ENCODE measurements around the gene AANAT. TPM values are rescaled to one million over a fixed set of nuclear protein-coding genes. Genes with fewer than 3 reads are reported as not detected.

Gene AANAT
- 0.25 to 0.50 TPM (median 0.31 TPM) in 4 of 5 replicates, not detected in the other for total RNA-seq (2022; extraction: Qiagen RNA extraction; ENCODE audit: low read depth)

DNA sequence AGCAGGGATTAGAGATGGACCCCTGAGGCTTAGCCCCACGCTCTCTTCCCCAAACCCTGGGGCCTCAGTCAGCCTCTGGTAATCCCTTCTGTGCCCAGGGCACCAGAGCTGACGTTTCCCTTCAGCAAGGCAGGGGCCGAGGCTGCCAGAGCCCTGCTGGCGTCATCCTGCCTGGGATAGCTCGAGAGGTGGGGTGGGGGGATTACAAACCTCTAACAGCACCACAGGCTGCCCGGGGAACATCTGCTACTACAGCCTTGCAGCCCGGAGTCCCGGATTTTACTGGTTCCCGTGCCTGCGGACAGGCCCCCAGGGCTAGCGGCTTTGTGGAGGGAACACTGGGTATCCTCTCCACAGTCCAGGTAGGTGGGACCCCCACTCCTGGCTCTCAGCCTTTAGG is at the start of gene AANAT:
AANAT (plus strand) TSS at position 238 of the 400 bp plus-strand sequence. CDS start 1,144 bp downstream, outside the sequence.

DNA sequence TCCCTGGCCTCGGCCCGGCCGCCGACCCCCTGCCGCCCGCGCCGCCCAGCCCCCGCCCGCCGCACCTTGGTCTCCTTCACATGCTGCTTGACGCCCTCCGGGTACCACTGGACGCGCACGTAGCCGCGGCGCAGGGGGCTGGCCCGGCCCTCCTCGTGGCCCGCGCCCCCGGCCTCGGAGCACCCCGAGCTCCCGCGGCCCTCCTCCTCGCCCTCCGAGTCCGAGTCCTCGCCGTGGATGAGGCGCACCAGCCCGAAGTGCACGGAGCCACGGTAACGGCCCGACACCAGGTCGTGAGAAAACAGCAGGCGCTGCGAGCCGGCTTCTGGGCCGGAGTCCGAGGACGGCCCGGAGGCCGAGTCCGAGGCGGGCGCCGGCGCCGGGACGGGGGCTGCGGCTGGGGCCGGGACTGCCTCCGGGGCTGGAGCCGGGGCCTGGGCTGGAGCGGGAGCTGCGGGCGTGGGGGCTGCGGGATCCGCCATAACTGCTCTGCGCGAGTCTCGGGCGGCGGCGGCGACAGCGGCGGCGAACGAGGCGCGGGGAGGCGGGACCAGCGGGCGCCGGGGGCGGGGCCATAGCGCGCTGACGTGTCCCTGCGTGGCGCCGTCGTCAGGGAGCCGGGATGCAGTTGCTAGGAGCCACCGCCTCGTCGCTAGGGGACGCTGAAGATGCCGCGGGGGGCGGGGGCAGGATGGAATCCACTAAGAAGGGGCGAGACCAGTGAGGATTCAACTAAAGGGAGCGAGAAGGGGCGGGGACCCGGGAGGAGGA is 14.6 kb upstream of the AANAT start, which contains the start of gene UBE2O:
UBE2O (minus strand) TSS at position 493 of the 771 bp plus-strand sequence; CDS start at position 482, 11 bp downstream.

DNA sequence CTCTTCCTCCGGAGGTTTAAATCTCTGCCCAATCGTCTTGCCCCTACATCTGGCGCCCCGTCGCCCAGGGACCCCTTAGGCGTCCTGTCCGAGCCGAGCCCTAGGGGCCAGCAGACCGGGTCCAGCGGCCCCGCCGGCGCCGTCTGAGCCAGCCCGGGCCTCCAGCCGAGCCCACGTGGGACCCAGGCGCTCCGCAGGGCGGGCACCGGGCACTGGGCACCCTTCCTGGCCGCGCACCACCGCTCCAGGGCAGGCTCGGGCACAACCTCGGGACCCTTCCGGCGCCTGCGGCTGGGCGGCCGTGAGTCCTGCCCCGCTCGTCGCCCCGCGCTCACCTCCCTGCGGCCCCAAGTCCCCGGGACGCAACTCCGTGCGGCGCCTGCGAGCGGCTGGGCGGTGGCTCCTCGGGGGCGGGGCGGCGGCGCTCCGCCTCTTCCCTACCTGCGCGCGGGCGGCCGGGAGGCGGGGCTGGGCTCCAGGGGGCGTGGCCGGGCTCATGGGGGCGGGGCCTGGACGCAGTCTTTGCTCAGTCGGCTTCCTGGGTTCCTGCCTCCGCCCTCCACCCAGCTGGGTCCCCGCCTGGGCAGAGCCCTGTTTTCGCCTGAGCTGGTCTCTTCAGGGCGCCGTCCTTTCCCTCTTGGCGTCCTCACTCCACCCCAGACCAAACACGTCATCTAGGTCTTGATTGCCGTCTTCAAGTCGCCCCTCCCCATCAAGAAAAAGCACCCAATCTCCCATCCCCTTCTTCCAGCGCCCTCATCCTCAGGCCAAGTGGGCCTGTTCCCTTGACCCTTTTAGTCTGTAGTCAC is 33.8 kb downstream of the AANAT start, which contains the start of gene RHBDF2:
RHBDF2 (minus strand) TSS at position 406 of the 809 bp plus-strand sequence. CDS start 19,899 bp downstream, outside the sequence.

Other genes starting within 250 kb of the AANAT start
- gene RNF157, start 227.1 kb upstream of the AANAT start, total RNA-seq (2022; extraction: Qiagen RNA extraction; ENCODE audit: low read depth): 5.4 to 10.6 TPM (median 6.3 TPM) in 5 replicates
- gene UBALD2, start 202.3 kb upstream of the AANAT start, total RNA-seq (2022; extraction: Qiagen RNA extraction; ENCODE audit: low read depth): 50.3 to 85.3 TPM (median 81.5 TPM) in 5 replicates
- 0.91 to 2.4 TPM (median 1.1 TPM) in 5 replicates for gene QRICH2, start 159.3 kb upstream of the AANAT start, total RNA-seq (2022; extraction: Qiagen RNA extraction; ENCODE audit: low read depth)
- gene PRPSAP1, start 113.7 kb upstream of the AANAT start, total RNA-seq (2022; extraction: Qiagen RNA extraction; ENCODE audit: low read depth): 57.3 to 69.3 TPM (median 63.4 TPM) in 5 replicates
- 46.3 to 67.7 TPM (median 55.5 TPM) in 5 replicates for gene SPHK1, start 83.0 kb upstream of the AANAT start, total RNA-seq (2022; extraction: Qiagen RNA extraction; ENCODE audit: low read depth)
- 31.1 to 38.0 TPM (median 34.6 TPM) in 5 replicates for gene UBE2O, start 14.5 kb upstream of the AANAT start, total RNA-seq (2022; extraction: Qiagen RNA extraction; ENCODE audit: low read depth)
- 56.3 to 75.4 TPM (median 63.3 TPM) in 5 replicates for gene RHBDF2, start 33.8 kb downstream of the AANAT start, total RNA-seq (2022; extraction: Qiagen RNA extraction; ENCODE audit: low read depth)
- 1.1 to 1.9 TPM (median 1.2 TPM) in 5 replicates for gene CYGB, start 70.1 kb downstream of the AANAT start, total RNA-seq (2022; extraction: Qiagen RNA extraction; ENCODE audit: low read depth)
- 0.02 TPM in 1 of 5 replicates, not detected in the others for gene PRCD, start 72.4 kb downstream of the AANAT start, total RNA-seq (2022; extraction: Qiagen RNA extraction; ENCODE audit: low read depth)
- 0.22 to 0.61 TPM (median 0.47 TPM) in 5 replicates for gene ST6GALNAC2, start 118.3 kb downstream of the AANAT start, total RNA-seq (2022; extraction: Qiagen RNA extraction; ENCODE audit: low read depth)
- gene ST6GALNAC1, start 176.2 kb downstream of the AANAT start, total RNA-seq (2022; extraction: Qiagen RNA extraction; ENCODE audit: low read depth): 0.30 to 0.31 TPM in 2 of 5 replicates, not detected in the others
- 58.7 to 65.6 TPM (median 62.3 TPM) in 5 replicates for gene MXRA7, start 243.4 kb downstream of the AANAT start, total RNA-seq (2022; extraction: Qiagen RNA extraction; ENCODE audit: low read depth)